GM23338 (cell line): ENCODE measurements around the gene S100A7A. TPM values are rescaled to one million over a fixed set of nuclear protein-coding genes. Genes with fewer than 3 reads are reported as not detected.

Experiments
- ATAC-seq: fragments of 200-7000 bp; cut with Tn5 transposase; 3 replicates; pipeline ENCODE4 v1.9.1; 2020
- DNase-seq: peaks from one replicate; pipeline ENCODE4 v3.0.0-alpha.2; 2015; ENCODE audit warnings: low spot score
- H2AFZ ChIP-seq: fragments of 200-600 bp; sonication (generic); 2 replicates; pipeline ENCODE4 v1.8.0; 2016; ENCODE audit warnings: antibody characterized with exemption, mild to moderate bottlenecking, moderate library complexity
- H3F3A ChIP-seq: fragments of 200-600 bp; sonication (generic); replicated peaks from 2 replicates; pipeline ENCODE4 v1.8.0; 2017; ENCODE audit warnings: antibody characterized with exemption, mixed run types, low read depth
- H3K27ac ChIP-seq: fragments of 200-600 bp; sonication (generic); 2 replicates; pipeline ENCODE4 v1.6.1; 2016; ENCODE audit warnings: low read depth
- H3K27me3 ChIP-seq: fragments of 200-600 bp; sonication (generic); 2 replicates; pipeline ENCODE4 v1.8.0; 2016; ENCODE audit warnings: mild to moderate bottlenecking, mixed run types, moderate library complexity; ENCODE audit not compliant: insufficient read depth
- H3K36me3 ChIP-seq: fragments of 200-600 bp; sonication (generic); 2 replicates; pipeline ENCODE4 v1.8.0; 2016; ENCODE audit warnings: mild to moderate bottlenecking; ENCODE audit not compliant: insufficient read depth
- H3K4me1 ChIP-seq: fragments of 200-600 bp; sonication (generic); 2 replicates; pipeline ENCODE4 v1.8.0; 2016; ENCODE audit warnings: mild to moderate bottlenecking, moderate library complexity; ENCODE audit not compliant: insufficient read depth
- H3K4me2 ChIP-seq: fragments of 200-600 bp; sonication (generic); 2 replicates; pipeline ENCODE4 v1.7.1; 2017; ENCODE audit warnings: mixed run types
- H3K4me3 ChIP-seq: fragments of 200-600 bp; sonication (generic); 2 replicates; pipeline ENCODE4 v1.6.1; 2016; ENCODE audit warnings: mixed run types
- H3K79me2 ChIP-seq: fragments of 200-600 bp; sonication (generic); replicated peaks from 2 replicates; pipeline ENCODE4 v1.8.0; 2017; ENCODE audit warnings: mild to moderate bottlenecking; ENCODE audit not compliant: insufficient read depth
- H3K9me2 ChIP-seq: fragments of 200-600 bp; sonication (generic); 2 replicates; pipeline ENCODE4 v1.8.0; 2017; ENCODE audit not compliant: insufficient read depth
- H4K20me1 ChIP-seq: fragments of 200-600 bp; sonication (generic); replicated peaks from 2 replicates; pipeline ENCODE4 v1.8.0; 2017; ENCODE audit warnings: mild to moderate bottlenecking; ENCODE audit not compliant: insufficient read depth
- H3K27ac Mint-ChIP-seq: 2 replicates; pipeline ENCODE4 v1.8.0; 2020; ENCODE audit warnings: inconsistent platforms, mild to moderate bottlenecking, moderate library complexity, mixed read lengths
- H3K27me3 Mint-ChIP-seq: 3 replicates; pipeline ENCODE4 v1.8.0; 2022; ENCODE audit warnings: low read depth, mild to moderate bottlenecking, moderate library complexity, mixed read lengths, inconsistent platforms; ENCODE audit not compliant: insufficient read depth, poor library complexity
- H3K36me3 Mint-ChIP-seq: 3 replicates; pipeline ENCODE4 v1.8.0; 2021; ENCODE audit warnings: low read depth, mild to moderate bottlenecking, inconsistent platforms, moderate library complexity, mixed read lengths
- H3K4me1 Mint-ChIP-seq: 3 replicates; pipeline ENCODE4 v1.8.0; 2020; ENCODE audit warnings: mild to moderate bottlenecking, inconsistent platforms, mixed read lengths
- H3K4me3 Mint-ChIP-seq: 3 replicates; pipeline ENCODE4 v1.8.0; 2021; ENCODE audit warnings: moderate library complexity, mild to moderate bottlenecking, inconsistent platforms, mixed read lengths
- H3K9me3 Mint-ChIP-seq: 3 replicates; pipeline ENCODE4 v1.8.0; 2020; ENCODE audit warnings: moderate library complexity, mild to moderate bottlenecking, inconsistent platforms, mixed read lengths
- CREB1 ChIP-seq: fragments of 250-450 bp; sonication (Bioruptor Pico); IDR thresholded peaks from 2 replicates; pipeline ENCODE4 v1.5.0; 2020; ENCODE audit warnings: low read depth, mild to moderate bottlenecking, moderate library complexity
- CTCF ChIP-seq, 2 experiments: fragments of 200-600 bp in 1 of 2; sonication (generic) in 1 of 2; conservative IDR thresholded peaks; 2 replicates each; pipeline versions ENCODE4 v1.5.1 to v1.6.1; 2016 to 2017; ENCODE audit warnings: antibody characterized with exemption in 2 of 2, low read depth in 2 of 2, mild to moderate bottlenecking in 2 of 2, moderate library complexity in 1 of 2
- ETS1 ChIP-seq: IDR thresholded peaks from 2 replicates; pipeline ENCODE4 v1.6.1; 2016; ENCODE audit warnings: antibody characterized with exemption
- EZH2 ChIP-seq: fragments of 200-600 bp; sonication (generic); IDR thresholded peaks from one replicate; pipeline ENCODE4 v1.8.0; 2017; ENCODE audit warnings: antibody characterized with exemption, mild to moderate bottlenecking, low read depth; ENCODE audit not compliant: unreplicated experiment
- EZH2phosphoT487 ChIP-seq: fragments of 200-600 bp; sonication (generic); IDR thresholded peaks from one replicate; pipeline ENCODE4 v1.8.1; 2018; ENCODE audit warnings: antibody characterized with exemption; ENCODE audit not compliant: unreplicated experiment
- JUNB ChIP-seq: IDR thresholded peaks from one replicate; pipeline ENCODE4 v1.6.1; 2016; ENCODE audit warnings: antibody characterized with exemption; ENCODE audit not compliant: unreplicated experiment
- NANOG ChIP-seq: IDR thresholded peaks from 2 replicates; pipeline ENCODE4 v1.6.1; 2016; ENCODE audit warnings: antibody characterized with exemption, borderline replicate concordance
- POLR2AphosphoS5 ChIP-seq: IDR thresholded peaks from 2 replicates; pipeline ENCODE4 v1.6.1; 2016; ENCODE audit warnings: antibody characterized with exemption, low read depth
- REST ChIP-seq: IDR thresholded peaks from one replicate; pipeline ENCODE4 v1.6.1; 2018; ENCODE audit warnings: antibody characterized with exemption; ENCODE audit not compliant: unreplicated experiment
- STAT1 ChIP-seq: IDR thresholded peaks from one replicate; pipeline ENCODE4 v1.6.1; 2016; ENCODE audit warnings: antibody characterized with exemption; ENCODE audit not compliant: unreplicated experiment
- ZNF114 ChIP-seq: fragments of 250-450 bp; sonication (Bioruptor Pico); IDR thresholded peaks from 2 replicates; pipeline ENCODE4 v1.5.0; 2020; ENCODE audit warnings: mild to moderate bottlenecking, moderate library complexity
- ZNF331 ChIP-seq: fragments of 250-450 bp; sonication (Bioruptor Pico); IDR thresholded peaks from 2 replicates; pipeline ENCODE4 v1.5.0; 2020; ENCODE audit warnings: low read depth, mild to moderate bottlenecking, moderate library complexity
- ZNF462 ChIP-seq: fragments of 250-450 bp; sonication (Bioruptor Pico); IDR thresholded peaks from 2 replicates; pipeline ENCODE4 v1.5.0; 2020; ENCODE audit warnings: mild to moderate bottlenecking, moderate library complexity
- polyA plus RNA-seq: library from polyadenylated mRNA; unstranded; fragments of >200 nt; fragmentation: Nextera tagmentation; extraction: Ambion mirVana; gene quantifications from 2 replicates; pipeline ENCODE4 v1.2.1, GENCODE V29; 2016
- total RNA-seq: library from RNA; depleted of rRNA; stranded (reverse); fragments of >200 nt; shearing (Covaris generic); gene quantifications from 2 replicates; pipeline ENCODE4 v1.2.3, GENCODE V29; 2014

The S100A7A gene
- total and polyA plus RNA-seq, 2 experiments from 2014 or later, result not detected

GRCh38 chr1:153399401-153400055, 16.8 kb upstream of the S100A7A start:
- H3K4me2 ChIP-seq, result no peak overlapping the region
- H3K27me3 Mint-ChIP-seq, result peaks cover 16% of the 10 kb centered on the region
- no peak overlapping the region for H3K4me3 ChIP-seq
- peaks cover 4% of the 10 kb centered on the region for H3K9me3 Mint-ChIP-seq
- no peak overlapping the region for H3K27ac Mint-ChIP-seq
- peaks cover under 1% of the 10 kb centered on the region; the same call in 2 of the 3 replicates for H3K36me3 Mint-ChIP-seq
- H3K27ac ChIP-seq, result no peak overlapping the region
- H3K4me3 Mint-ChIP-seq, result no peak overlapping the region
- DNase-seq (no peak), ATAC-seq (no peak)
- peaks cover 8% of the 10 kb centered on the region; the same call in 1 of the 2 replicates for H3K27me3 ChIP-seq
- H3K36me3 ChIP-seq, result no peaks in the 10 kb centered on the region
- H3F3A ChIP-seq, result no peaks in the 10 kb centered on the region
- H3K4me1 ChIP-seq, result no peaks in the 10 kb centered on the region
- TF ChIP-seq EZH2phosphoT487 (no peak), ZNF462 (CRISPR knock-in tag) (no peak), STAT1 (no peak), CTCF (conservative IDR thresholded peaks at IDR 0.05; ENCODE audit: low read depth in 2 of 2) (no peak), POLR2AphosphoS5 (no peak), ZNF114 (CRISPR knock-in tag) (no peak), ETS1 (no peak), CREB1 (no peak), REST (no peak), ZNF331 (no peak), NANOG (no peak), EZH2 (no peak), JUNB (no peak)
- no peak overlapping the region for H2AFZ ChIP-seq
- no peaks in the 10 kb centered on the region for H3K79me2 ChIP-seq
- 0 out of 2 replicates have a peak, but pooled peaks cover 3% of the 10 kb centered on the region for H3K9me2 ChIP-seq
- H4K20me1 ChIP-seq, result no peaks in the 10 kb centered on the region
- peaks cover 11% of the 10 kb centered on the region; the same call in 2 of the 3 replicates for H3K4me1 Mint-ChIP-seq
